SW 1271 (cell line): ENCODE data around the gene LIM2.
A peak's percentile ranks its signal among the peaks of the same experiment; 100 is the strongest.
"Not testable (repeated sequence)": the region's sequence is repeated elsewhere in the genome, so short reads cannot be mapped to it uniquely, and the experiment has no call there.

ENCODE experiments used
- DNase-seq, 2 experiments: peaks; one replicate each; lab custom pipeline; 2025; lab: John Stamatoyannopoulos, UW

LIM2 gene

GRCh38 chr19:51387924-51388389 is at the start of gene LIM2:
LIM2 (minus strand) TSS chr19:51387974; CDS start chr19:51387443, 531 bp downstream.
- DNase-seq = no peak

- no peak for DNase-seq
Measured at GRCh38 chr19:51434456-51434855, 46.7 kb upstream of the LIM2 start.

- DNase-seq = no peak
Measured at GRCh38 chr19:51433043-51433442, 45.3 kb upstream of the LIM2 start.

- no peak for DNase-seq
Measured at GRCh38 chr19:51431124-51431523, 43.4 kb upstream of the LIM2 start.

- DNase-seq = no peak
Measured at GRCh38 chr19:51430221-51430620, 42.4 kb upstream of the LIM2 start.

GRCh38 chr19:51427201-51427600 is 39.4 kb upstream of the LIM2 start:
- DNase-seq = no peak

- DNase-seq = peak; percentile 31 to 46
Measured at GRCh38 chr19:51422053-51422448, 34.3 kb upstream of the LIM2 start.

GRCh38 chr19:51421229-51422052 is 33.7 kb upstream of the LIM2 start:
- DNase-seq = no peak

- DNase-seq = not testable (repeated sequence)
Measured at GRCh38 chr19:51420511-51420910, 32.7 kb upstream of the LIM2 start.

- DNase-seq = no peak
Measured at GRCh38 chr19:51418707-51419106, 30.9 kb upstream of the LIM2 start.

GRCh38 chr19:51417810-51418157 is 30.0 kb upstream of the LIM2 start:
- no peak for DNase-seq

- DNase-seq = no peak
Measured at GRCh38 chr19:51417107-51417809, 29.5 kb upstream of the LIM2 start, which contains the start of gene SIGLEC10. SIGLEC10 (minus strand) TSS chr19:51417642; CDS start chr19:51417581, 61 bp downstream.

GRCh38 chr19:51416422-51416821 is 28.6 kb upstream of the LIM2 start:
- not testable (repeated sequence) for DNase-seq

- no peak for DNase-seq
Measured at GRCh38 chr19:51415187-51415586, 27.4 kb upstream of the LIM2 start.

GRCh38 chr19:51410950-51411748 is 23.4 kb upstream of the LIM2 start:
- no peak for DNase-seq

GRCh38 chr19:51407511-51408131 is 19.8 kb upstream of the LIM2 start:
- peak in 1 of 2 experiments; percentile 19 for DNase-seq

GRCh38 chr19:51402117-51402516 is 14.3 kb upstream of the LIM2 start:
- DNase-seq = no peak

- not testable (repeated sequence) for DNase-seq
Measured at GRCh38 chr19:51399936-51400335, 12.2 kb upstream of the LIM2 start.

GRCh38 chr19:51399231-51399630 is 11.5 kb upstream of the LIM2 start:
- no peak for DNase-seq

GRCh38 chr19:51398096-51398704 is 10.4 kb upstream of the LIM2 start:
- peak; percentile 14 to 33 for DNase-seq

GRCh38 chr19:51397453-51397852 is 9.7 kb upstream of the LIM2 start:
- not testable (repeated sequence) for DNase-seq
